ENCODE data around the gene SLC18A3. TPM values are rescaled to one million over a fixed set of nuclear protein-coding genes. Genes with fewer than 3 reads are reported as not detected.

Gene SLC18A3
- total RNA-seq, 2 donors from 2014 or later, result not detected

- no peaks in the 10 kb centered on the region for H3K36me3 Mint-ChIP-seq (ENCODE audit: low read depth)
- H3K27me3 Mint-ChIP-seq, result peaks cover 70% of the 10 kb centered on the region
- H3K4me1 Mint-ChIP-seq, result peaks cover 3% of the 10 kb centered on the region
- no peaks in the 10 kb centered on the region for H3K9me3 ChIP-seq (ENCODE audit: control insufficient read depth, low read length, poor library complexity, severe bottlenecking)
- H3K4me3 Mint-ChIP-seq, result no peak overlapping the region
- no peak overlapping the region for H3K27ac Mint-ChIP-seq
- DNase-seq, result no peak
- ATAC-seq, result no peak
These were observed 8.7 kb downstream of the SLC18A3 start for GRCh38 chr10:49618821-49619220.

- no peaks in the 10 kb centered on the region for H3K36me3 Mint-ChIP-seq (ENCODE audit: low read depth)
- peaks cover 2% of the 10 kb centered on the region for H3K4me1 Mint-ChIP-seq
- H3K4me3 Mint-ChIP-seq, result no peak overlapping the region
- peaks cover 65% of the 10 kb centered on the region for H3K27me3 Mint-ChIP-seq
- no peak overlapping the region for H3K27ac Mint-ChIP-seq
- DNase-seq (no peak), ATAC-seq (no peak)
- no peaks in the 10 kb centered on the region for H3K9me3 ChIP-seq (ENCODE audit: control insufficient read depth, low read length, poor library complexity, severe bottlenecking)
These were observed 9.5 kb downstream of the SLC18A3 start for GRCh38 chr10:49619613-49620012.

GRCh38 chr10:49620286-49620810 lies 10.2 kb downstream of the SLC18A3 start:
- DNase-seq, result no peak
- no peaks in the 10 kb centered on the region for H3K4me1 Mint-ChIP-seq
- H3K36me3 Mint-ChIP-seq (ENCODE audit: low read depth), result no peaks in the 10 kb centered on the region
- no peak for ATAC-seq
- H3K4me3 Mint-ChIP-seq, result no peak overlapping the region
- no peak overlapping the region for H3K27ac Mint-ChIP-seq
- H3K27me3 Mint-ChIP-seq, result peaks cover 59% of the 10 kb centered on the region
- H3K9me3 ChIP-seq (ENCODE audit: control insufficient read depth, low read length, poor library complexity, severe bottlenecking), result no peaks in the 10 kb centered on the region

GRCh38 chr10:49620841-49621378 lies 10.8 kb downstream of the SLC18A3 start:
- DNase-seq (no peak), ATAC-seq (no peak)
- Mint-ChIP-seq H3K4me1 (no peaks in the 10 kb centered on the region), H3K27me3 (peaks cover 54% of the 10 kb centered on the region), H3K27ac (no peak overlapping the region), H3K36me3 (ENCODE audit: low read depth) (no peaks in the 10 kb centered on the region), H3K4me3 (no peak overlapping the region)
- H3K9me3 ChIP-seq (ENCODE audit: control insufficient read depth, low read length, poor library complexity, severe bottlenecking), result no peaks in the 10 kb centered on the region

GRCh38 chr10:49621561-49621960 lies 11.5 kb downstream of the SLC18A3 start:
- no peak overlapping the region for H3K27ac Mint-ChIP-seq
- no peak for ATAC-seq
- no peaks in the 10 kb centered on the region for H3K9me3 ChIP-seq (ENCODE audit: control insufficient read depth, low read length, poor library complexity, severe bottlenecking)
- no peaks in the 10 kb centered on the region for H3K36me3 Mint-ChIP-seq (ENCODE audit: low read depth)
- H3K27me3 Mint-ChIP-seq, result peaks cover 48% of the 10 kb centered on the region
- no peak overlapping the region for H3K4me3 Mint-ChIP-seq
- DNase-seq, result no peak
- no peaks in the 10 kb centered on the region for H3K4me1 Mint-ChIP-seq

GRCh38 chr10:49622426-49623425 lies 12.6 kb downstream of the SLC18A3 start:
- Mint-ChIP-seq H3K27ac (no peak overlapping the region), H3K27me3 (peaks cover 37% of the 10 kb centered on the region), H3K4me1 (no peaks in the 10 kb centered on the region), H3K4me3 (no peak overlapping the region), H3K36me3 (ENCODE audit: low read depth) (no peaks in the 10 kb centered on the region)
- ATAC-seq, result no peak
- no peaks in the 10 kb centered on the region for H3K9me3 ChIP-seq (ENCODE audit: control insufficient read depth, low read length, poor library complexity, severe bottlenecking)
- DNase-seq, result no peak

GRCh38 chr10:49624629-49625028 lies 14.5 kb downstream of the SLC18A3 start:
- no peaks in the 10 kb centered on the region for H3K4me1 Mint-ChIP-seq
- peaks cover 18% of the 10 kb centered on the region for H3K27me3 Mint-ChIP-seq
- H3K27ac Mint-ChIP-seq, result no peak overlapping the region
- H3K36me3 Mint-ChIP-seq (ENCODE audit: low read depth), result no peaks in the 10 kb centered on the region
- ATAC-seq, result no peak
- DNase-seq, result no peak
- H3K4me3 Mint-ChIP-seq, result no peak overlapping the region
- no peaks in the 10 kb centered on the region for H3K9me3 ChIP-seq (ENCODE audit: control insufficient read depth, low read length, poor library complexity, severe bottlenecking)

- no peak overlapping the region for H3K27ac Mint-ChIP-seq
- H3K9me3 ChIP-seq (ENCODE audit: control insufficient read depth, low read length, poor library complexity, severe bottlenecking), result no peaks in the 10 kb centered on the region
- DNase-seq (no peak), ATAC-seq (no peak)
- H3K4me1 Mint-ChIP-seq, result no peaks in the 10 kb centered on the region
- H3K27me3 Mint-ChIP-seq, result peaks cover 16% of the 10 kb centered on the region
- no peak overlapping the region for H3K4me3 Mint-ChIP-seq
- H3K36me3 Mint-ChIP-seq (ENCODE audit: low read depth), result no peaks in the 10 kb centered on the region
These were observed 15.3 kb downstream of the SLC18A3 start for GRCh38 chr10:49625411-49625810.

GRCh38 chr10:49627038-49627437 lies 16.9 kb downstream of the SLC18A3 start:
- H3K9me3 ChIP-seq (ENCODE audit: control insufficient read depth, low read length, poor library complexity, severe bottlenecking), result no peaks in the 10 kb centered on the region
- Mint-ChIP-seq H3K27ac (no peak overlapping the region), H3K36me3 (ENCODE audit: low read depth) (no peaks in the 10 kb centered on the region), H3K4me1 (no peaks in the 10 kb centered on the region), H3K27me3 (peaks cover 11% of the 10 kb centered on the region), H3K4me3 (no peak overlapping the region)
- ATAC-seq (no peak), DNase-seq (no peak)

GRCh38 chr10:49627644-49628247 lies 17.6 kb downstream of the SLC18A3 start:
- Mint-ChIP-seq H3K27me3 (peaks cover 6% of the 10 kb centered on the region), H3K36me3 (ENCODE audit: low read depth) (no peaks in the 10 kb centered on the region), H3K4me1 (no peaks in the 10 kb centered on the region), H3K4me3 (no peak overlapping the region), H3K27ac (no peak overlapping the region)
- DNase-seq (no peak), ATAC-seq (no peak)
- H3K9me3 ChIP-seq (ENCODE audit: control insufficient read depth, low read length, poor library complexity, severe bottlenecking), result no peaks in the 10 kb centered on the region

GRCh38 chr10:49628599-49628998 lies 18.5 kb downstream of the SLC18A3 start:
- DNase-seq (no peak), ATAC-seq (no peak)
- H3K27me3 Mint-ChIP-seq, result peaks cover 2% of the 10 kb centered on the region
- no peaks in the 10 kb centered on the region for H3K9me3 ChIP-seq (ENCODE audit: control insufficient read depth, low read length, poor library complexity, severe bottlenecking)
- H3K36me3 Mint-ChIP-seq (ENCODE audit: low read depth), result no peaks in the 10 kb centered on the region
- H3K4me3 Mint-ChIP-seq, result no peak overlapping the region
- no peaks in the 10 kb centered on the region for H3K4me1 Mint-ChIP-seq
- H3K27ac Mint-ChIP-seq, result no peak overlapping the region

GRCh38 chr10:49629431-49629881 lies 19.3 kb downstream of the SLC18A3 start:
- Mint-ChIP-seq H3K27me3 (peaks cover 2% of the 10 kb centered on the region), H3K36me3 (ENCODE audit: low read depth) (no peaks in the 10 kb centered on the region), H3K4me3 (no peak overlapping the region), H3K27ac (no peak overlapping the region), H3K4me1 (no peaks in the 10 kb centered on the region)
- ATAC-seq (no peak), DNase-seq (no peak)
- H3K9me3 ChIP-seq (ENCODE audit: control insufficient read depth, low read length, poor library complexity, severe bottlenecking), result no peaks in the 10 kb centered on the region

- DNase-seq (no peak), ATAC-seq (no peak)
- Mint-ChIP-seq H3K27ac (no peak overlapping the region), H3K4me3 (no peak overlapping the region), H3K36me3 (ENCODE audit: low read depth) (no peaks in the 10 kb centered on the region), H3K4me1 (no peaks in the 10 kb centered on the region), H3K27me3 (peaks cover 9% of the 10 kb centered on the region)
- no peaks in the 10 kb centered on the region for H3K9me3 ChIP-seq (ENCODE audit: control insufficient read depth, low read length, poor library complexity, severe bottlenecking)
These were observed 21.9 kb downstream of the SLC18A3 start for GRCh38 chr10:49631975-49632374.

Measured in T-helper 17 cell (primary cell).